H1 (cell line): ENCODE measurements around the gene RPS6KA5. TPM values are rescaled to one million over a fixed set of nuclear protein-coding genes. Genes with fewer than 3 reads are reported as not detected.

Source experiments
- NANOG ChIP-seq: IDR thresholded peaks from 2 replicates; pipeline ENCODE4 v1.6.1; 2011; ENCODE audit warnings: low read length, low read depth, mild to moderate bottlenecking, inconsistent platforms; ENCODE audit not compliant: insufficient read depth, poor library complexity, severe bottlenecking
- SIX5 ChIP-seq: IDR thresholded peaks from 2 replicates; pipeline ENCODE4 v1.6.1; 2011; ENCODE audit warnings: mild to moderate bottlenecking, low read depth, low read length
- polyA plus RNA-seq, 7 experiments: library from polyadenylated mRNA; depleted of rRNA in 3 of 7; stranded (reverse) in 5 of 7; unstranded in 2 of 7; fragments of >200 nt in 5 of 7; fragments of 200-250 nt in 2 of 7; gene quantifications; 1 replicate in 5 of 7; 2 replicates in 1 of 7; 4 replicates in 1 of 7; pipeline versions ENCODE4 v1.2.1 to v1.2.3, GENCODE V29; 2011 to 2013; ENCODE audit warnings: missing spikeins in 2 of 7, mixed read lengths in 2 of 7
- total RNA-seq: library from RNA; stranded (reverse); fragmentation: NEBNext Ultra II Directional; extraction: Animal tissue kit (Norgen Biotek cat#: 25700); gene quantifications from 2 replicates; pipeline ENCODE4 v1.2.1, GENCODE V29; 2021

RPS6KA5 gene
- total and polyA plus RNA-seq, 2 of the 8 experiments (the other 6 are each of a cell fraction or from before 2014, with no cell fraction given): 0.85 to 3.1 TPM

DNA sequence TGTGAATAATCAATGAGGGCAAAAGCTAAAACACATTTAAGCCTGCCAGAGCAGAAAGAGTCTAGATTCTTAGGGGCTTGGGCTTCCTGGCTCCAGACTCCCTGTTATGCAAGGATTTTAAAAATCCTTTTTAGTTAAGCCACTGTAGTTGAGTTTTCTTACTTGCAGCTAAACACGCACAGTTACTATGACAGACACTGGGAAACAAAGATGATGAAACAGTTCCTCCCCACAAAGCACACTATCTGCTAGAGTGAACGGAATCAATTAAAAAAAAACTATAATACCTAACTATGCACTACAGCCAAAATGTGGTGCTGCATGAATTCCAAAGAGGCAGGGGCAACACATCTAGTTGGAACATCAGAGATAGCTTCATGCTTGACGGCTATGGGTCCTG lies 28.2 kb downstream of the RPS6KA5 start (continued):
- TF ChIP-seq SIX5: no peak
- no peak for TF ChIP-seq NANOG
